ENCODE results near the gene CEMIP. TPM values are rescaled to one million over a fixed set of nuclear protein-coding genes. Genes with fewer than 3 reads are reported as not detected.

Gene CEMIP
- total RNA-seq, 2 donors from 2014 or later, result 1.1 to 1.2 TPM

GRCh38 chr15:80825361-80826030, 46.3 kb downstream of the CEMIP start:
- DNase-seq (ENCODE audit: low spot score), result no peak
- no peak for TF ChIP-seq CTCF (IDR thresholded peaks at IDR 0.05)
- ATAC-seq (ENCODE audit: insufficient number of reproducible peaks, low FRiP score, low read depth), result no peak
- H3K4me3 ChIP-seq, result no peak overlapping the region
- H3K27ac ChIP-seq, result no peak overlapping the region
- H3K36me3 ChIP-seq, result no peaks in the 10 kb centered on the region
- no peaks in the 10 kb centered on the region for H3K9me3 ChIP-seq
- H3K27me3 ChIP-seq (replicated peaks; ENCODE audit: insufficient read depth), result no peaks in the 10 kb centered on the region
- peaks cover 0 to under 1% of the 10 kb centered on the region in 2 donors for H3K4me1 ChIP-seq (ENCODE audit: control insufficient read depth in 1 of 2, low read depth in 2 of 2)

- ATAC-seq (ENCODE audit: insufficient number of reproducible peaks, low FRiP score, low read depth) (no peak), DNase-seq (ENCODE audit: low spot score) (no peak)
- H3K4me1 ChIP-seq (ENCODE audit: control insufficient read depth in 1 of 2, low read depth in 2 of 2), result peaks cover 4 to 17% of the 10 kb centered on the region in 2 donors
- no peaks in the 10 kb centered on the region for H3K27me3 ChIP-seq (replicated peaks; ENCODE audit: insufficient read depth)
- no peaks in the 10 kb centered on the region for H3K9me3 ChIP-seq
- no peaks in the 10 kb centered on the region for H3K36me3 ChIP-seq
- H3K27ac ChIP-seq, result no peak overlapping the region
- no peak overlapping the region for H3K4me3 ChIP-seq
- no peak for TF ChIP-seq CTCF (IDR thresholded peaks at IDR 0.05)
These were observed 49.6 kb downstream of the CEMIP start for GRCh38 chr15:80828796-80829195.

GRCh38 chr15:80830677-80831076, 51.5 kb downstream of the CEMIP start:
- H3K36me3 ChIP-seq, result no peaks in the 10 kb centered on the region
- no peak for ATAC-seq (ENCODE audit: insufficient number of reproducible peaks, low FRiP score, low read depth)
- H3K4me3 ChIP-seq, result no peak overlapping the region
- no peaks in the 10 kb centered on the region for H3K27me3 ChIP-seq (replicated peaks; ENCODE audit: insufficient read depth)
- TF ChIP-seq CTCF (IDR thresholded peaks at IDR 0.05), result no peak
- H3K27ac ChIP-seq, result no peak overlapping the region
- no peaks in the 10 kb centered on the region for H3K9me3 ChIP-seq
- peaks cover 10 to 36% of the 10 kb centered on the region in 2 donors for H3K4me1 ChIP-seq (ENCODE audit: control insufficient read depth in 1 of 2, low read depth in 2 of 2)
- no peak for DNase-seq (ENCODE audit: low spot score)

- Histone ChIP-seq H3K27ac (no peak overlapping the region), H3K9me3 (no peaks in the 10 kb centered on the region), H3K4me3 (no peak overlapping the region), H3K4me1 (ENCODE audit: control insufficient read depth in 1 of 2, low read depth in 2 of 2) (peaks cover 10 to 36% of the 10 kb centered on the region in 2 donors), H3K27me3 (replicated peaks; ENCODE audit: insufficient read depth) (no peaks in the 10 kb centered on the region), H3K36me3 (no peaks in the 10 kb centered on the region)
- no peak for ATAC-seq (ENCODE audit: insufficient number of reproducible peaks, low FRiP score, low read depth)
- TF ChIP-seq CTCF (IDR thresholded peaks at IDR 0.05), result no peak
- no peak for DNase-seq (ENCODE audit: low spot score)
These were observed 52.0 kb downstream of the CEMIP start for GRCh38 chr15:80831192-80831591.

- DNase-seq (ENCODE audit: low spot score) (no peak), ATAC-seq (ENCODE audit: insufficient number of reproducible peaks, low FRiP score, low read depth) (no peak)
- H3K4me3 ChIP-seq, result no peak overlapping the region
- no peaks in the 10 kb centered on the region for H3K27me3 ChIP-seq (replicated peaks; ENCODE audit: insufficient read depth)
- no peak for TF ChIP-seq CTCF (IDR thresholded peaks at IDR 0.05)
- H3K27ac ChIP-seq, result no peak overlapping the region
- H3K4me1 ChIP-seq (ENCODE audit: control insufficient read depth in 1 of 2, low read depth in 2 of 2), result peaks cover 10 to 36% of the 10 kb centered on the region in 2 donors
- H3K36me3 ChIP-seq, result no peaks in the 10 kb centered on the region
- H3K9me3 ChIP-seq, result no peaks in the 10 kb centered on the region
These were observed 52.5 kb downstream of the CEMIP start for GRCh38 chr15:80831606-80832224.

Measured in thoracic aorta (tissue), 2 donors.